Thyroid gland (tissue), 4 donors: ENCODE measurements around the gene GADD45GIP1. TPM values are rescaled to one million over a fixed set of nuclear protein-coding genes. Genes with fewer than 3 reads are reported as not detected.

ENCODE experiments used
- DNase-seq, 2 donors: peaks; one replicate each; pipeline ENCODE4 v3.0.0-alpha.2; 2019
- H3K27ac ChIP-seq, 3 donors: fragments of 200-600 bp; sonication (generic); 1 replicate in 2 of 3; 2 replicates in 1 of 3; pipeline ENCODE4 v1.5.1; 2016 to 2019; ENCODE audit warnings: mild to moderate bottlenecking in 1 of 3, moderate library complexity in 1 of 3
- H3K27me3 ChIP-seq: fragments of 200-600 bp; sonication (generic); one replicate; pipeline ENCODE4 v1.5.1; 2019
- H3K36me3 ChIP-seq, 2 donors: fragments of 200-600 bp; sonication (generic); one replicate each; pipeline ENCODE4 v1.5.1; 2016 to 2019
- H3K4me1 ChIP-seq, 2 donors: fragments of 200-600 bp; sonication (generic); one replicate each; pipeline ENCODE4 v1.5.1; 2017 to 2019
- H3K4me3 ChIP-seq, 3 donors: fragments of 200-600 bp; sonication (generic); replicated peaks in 1 of 3; 1 replicate in 2 of 3; 2 replicates in 1 of 3; pipeline ENCODE4 v1.5.1; 2016; ENCODE audit warnings: mild to moderate bottlenecking in 1 of 3
- H3K9me3 ChIP-seq: fragments of 200-600 bp; sonication (generic); one replicate; pipeline ENCODE4 v1.5.1; 2017
- POLR2A ChIP-seq, 2 donors: fragments of 450-650 bp; IDR thresholded peaks; one replicate each; pipeline ENCODE4 v1.6.1; 2017; ENCODE audit warnings: antibody characterized with exemption in 2 of 2, mild to moderate bottlenecking in 2 of 2, moderate library complexity in 1 of 2
- WGBS, 2 donors: methylation state at CpG; one replicate each; pipeline ENCODE4 v1.1.5; 2017; 5-methylcytosine and 5-hydroxymethylcytosine counted together
- intact Hi-C: fragments of 100-400 bp; cut with DNase I; formaldehyde crosslinking; loops from one replicate; pipeline ENCODE4 v1.15.1; 2023
- total RNA-seq, 4 donors: library from RNA; depleted of rRNA; stranded (reverse); fragments of >200 nt; gene quantifications; one replicate each; pipeline ENCODE4 v1.2.3, GENCODE V29; 2016
- TF ChIP-seq, protein P1 (sequence below), 6 experiments: fragments of 200-600 bp in 3 of 6; fragments of 450-650 bp in 3 of 6; sonication (generic) in 3 of 6; IDR thresholded peaks; one replicate each; pipeline ENCODE4 v1.5.1; 2016 to 2019; ENCODE audit warnings: antibody characterized with exemption in 6 of 6, mild to moderate bottlenecking in 2 of 6, inconsistent platforms in 1 of 6, moderate library complexity in 1 of 6

The GADD45GIP1 gene
- total RNA-seq, 4 donors from 2014 or later, result 31.8 to 68.3 (median 55.2) TPM

DNA sequence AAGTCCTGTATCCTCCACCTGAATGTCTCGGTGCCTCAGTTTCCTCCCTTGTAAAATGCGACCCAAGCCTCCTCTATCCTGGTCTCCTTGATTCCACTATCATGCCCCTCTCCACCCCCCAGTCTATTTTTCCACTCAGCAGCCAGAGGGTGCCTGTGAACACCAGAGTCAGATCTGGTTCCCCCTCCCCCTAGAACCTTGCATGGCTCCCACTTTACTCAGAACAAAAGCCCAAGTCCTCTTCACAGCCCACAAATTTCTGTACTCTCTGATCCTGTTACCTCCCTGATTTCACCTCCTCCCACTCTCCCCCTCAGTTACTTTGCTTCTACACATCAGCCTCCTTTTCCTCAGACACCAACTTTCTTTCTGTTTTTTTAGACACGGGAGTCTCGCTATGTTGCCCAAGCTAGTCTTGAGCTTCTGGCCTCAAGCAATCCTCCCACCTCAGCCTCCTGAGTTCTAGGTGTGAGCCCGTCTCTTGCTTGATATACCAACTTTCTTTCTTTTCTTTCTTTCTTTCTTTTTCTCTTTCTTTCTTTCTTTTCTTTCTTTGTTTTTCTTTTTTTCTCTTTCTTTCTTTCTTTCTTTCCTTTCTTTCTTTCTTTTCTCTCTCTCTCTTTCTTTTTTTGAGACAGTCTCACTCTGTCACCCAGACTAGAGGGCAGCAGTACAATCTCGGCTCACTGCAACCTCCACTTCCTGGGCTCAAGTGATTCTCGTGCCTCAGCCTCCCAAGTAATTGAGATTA is 13.2 kb upstream of the GADD45GIP1 start:
- Histone ChIP-seq H3K4me1 (peaks cover 7 to 8% of the 10 kb centered on the region in 2 donors), H3K9me3 (no peaks in the 10 kb centered on the region), H3K36me3 (no peaks in the 10 kb centered on the region), H3K27me3 (no peaks in the 10 kb centered on the region), H3K27ac (peak overlapping the region in 1 of 3 donors; percentile 18), H3K4me3 (no peak overlapping the region)
- no peak for DNase-seq
- TF ChIP-seq, protein P1, sequence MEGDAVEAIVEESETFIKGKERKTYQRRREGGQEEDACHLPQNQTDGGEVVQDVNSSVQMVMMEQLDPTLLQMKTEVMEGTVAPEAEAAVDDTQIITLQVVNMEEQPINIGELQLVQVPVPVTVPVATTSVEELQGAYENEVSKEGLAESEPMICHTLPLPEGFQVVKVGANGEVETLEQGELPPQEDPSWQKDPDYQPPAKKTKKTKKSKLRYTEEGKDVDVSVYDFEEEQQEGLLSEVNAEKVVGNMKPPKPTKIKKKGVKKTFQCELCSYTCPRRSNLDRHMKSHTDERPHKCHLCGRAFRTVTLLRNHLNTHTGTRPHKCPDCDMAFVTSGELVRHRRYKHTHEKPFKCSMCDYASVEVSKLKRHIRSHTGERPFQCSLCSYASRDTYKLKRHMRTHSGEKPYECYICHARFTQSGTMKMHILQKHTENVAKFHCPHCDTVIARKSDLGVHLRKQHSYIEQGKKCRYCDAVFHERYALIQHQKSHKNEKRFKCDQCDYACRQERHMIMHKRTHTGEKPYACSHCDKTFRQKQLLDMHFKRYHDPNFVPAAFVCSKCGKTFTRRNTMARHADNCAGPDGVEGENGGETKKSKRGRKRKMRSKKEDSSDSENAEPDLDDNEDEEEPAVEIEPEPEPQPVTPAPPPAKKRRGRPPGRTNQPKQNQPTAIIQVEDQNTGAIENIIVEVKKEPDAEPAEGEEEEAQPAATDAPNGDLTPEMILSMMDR (IDR thresholded peaks at IDR 0.05), result no peak
- no peak for TF ChIP-seq POLR2A (IDR thresholded peaks at IDR 0.05)
- intact Hi-C loops, result loop anchor here (10.0 kb wide), 2 partner anchors 265 to 295 kb away; no protein-coding TSS in a partner anchor
- WGBS, 2 donors, result 92% methylated on average over 7 of the region's 7 CpGs

- intact Hi-C loops, result no loop called here
- H3K27ac ChIP-seq, result peak within 1 kb of the TSS in 1 of 3 donors; percentile 18
- WGBS, 2 donors, result 53 to 62% methylated on average over 4 to 13 of the region's 14 CpGs
- H3K27me3 ChIP-seq, result no peaks in the 10 kb centered on the region
- no peaks in the 10 kb centered on the region for H3K9me3 ChIP-seq
- H3K4me3 ChIP-seq, result no peak within 1 kb of the TSS
- TF ChIP-seq, protein P1 (IDR thresholded peaks at IDR 0.05), result no peak
- TF ChIP-seq POLR2A (IDR thresholded peaks at IDR 0.05), result no peak
- DNase-seq, result peak; percentile 64 to 68
- no peaks in the 10 kb centered on the region for H3K36me3 ChIP-seq
- H3K4me1 ChIP-seq, result peaks cover 7 to 8% of the 10 kb centered on the region in 2 donors
Measured at GRCh38 chr19:12969292-12969988, 12.4 kb upstream of the GADD45GIP1 start, which contains the start of gene DAND5. DAND5 (plus strand) TSS chr19:12969576; CDS start chr19:12969661, 85 bp downstream.

DNA sequence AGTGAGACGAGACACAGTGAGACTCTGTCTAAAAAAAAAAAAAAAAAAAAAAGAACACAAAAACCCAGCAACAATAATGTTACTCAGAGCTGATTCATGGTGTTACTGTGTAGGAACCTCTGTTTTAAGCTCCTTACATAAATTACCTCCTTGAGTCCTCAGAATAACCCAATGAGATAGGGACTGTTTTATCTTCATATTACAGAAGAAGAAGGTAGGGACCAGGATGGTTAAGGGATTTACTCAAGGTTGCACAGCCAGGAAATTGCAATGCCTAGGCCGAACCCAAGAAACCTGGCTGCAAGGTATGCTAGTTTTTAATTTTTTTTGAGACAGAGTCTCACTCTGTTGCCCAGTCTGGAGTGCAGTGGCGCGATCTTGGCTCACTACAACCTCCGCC is 10.9 kb upstream of the GADD45GIP1 start:
- Histone ChIP-seq H3K27me3 (no peaks in the 10 kb centered on the region), H3K27ac (no peak overlapping the region), H3K36me3 (no peaks in the 10 kb centered on the region), H3K4me3 (no peak overlapping the region), H3K9me3 (no peaks in the 10 kb centered on the region), H3K4me1 (peaks cover 7 to 8% of the 10 kb centered on the region in 2 donors)
- intact Hi-C loops, result no loop called here
- 92 to 93% methylated on average over 5 of the region's 5 CpGs for WGBS, 2 donors
- no peak for DNase-seq
- TF ChIP-seq, protein P1 (IDR thresholded peaks at IDR 0.05), result no peak
- TF ChIP-seq POLR2A (IDR thresholded peaks at IDR 0.05), result no peak

DNA sequence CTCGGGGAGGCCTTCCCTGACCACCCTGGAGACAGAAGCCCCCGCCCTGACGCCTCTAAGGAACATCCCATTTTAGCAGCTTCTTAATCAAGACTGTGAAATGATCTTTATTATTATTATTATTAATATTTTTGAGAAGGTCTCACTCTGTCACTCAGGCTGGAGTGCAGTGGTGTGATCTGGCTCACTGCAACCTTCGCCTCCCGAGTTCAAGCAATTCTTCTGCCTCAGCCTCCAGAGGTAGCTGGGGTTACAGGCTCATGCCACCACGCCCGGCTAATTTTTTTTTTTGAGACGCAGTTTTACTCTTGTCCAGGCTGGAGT is 8.8 kb upstream of the GADD45GIP1 start:
- no peaks in the 10 kb centered on the region for H3K27me3 ChIP-seq
- H3K9me3 ChIP-seq, result no peaks in the 10 kb centered on the region
- H3K4me3 ChIP-seq, result peak overlapping the region in 1 of 3 donors; percentile 36
- H3K27ac ChIP-seq, result peak overlapping the region in 2 of 3 donors; percentile 51 to 69
- H3K36me3 ChIP-seq, result no peaks in the 10 kb centered on the region
- H3K4me1 ChIP-seq, result peaks cover 7 to 8% of the 10 kb centered on the region in 2 donors
- 53 to 54% methylated on average over 8 of the region's 8 CpGs for whole genome bisulfite sequencing, 2 donors
- TF ChIP-seq, protein P1 (IDR thresholded peaks at IDR 0.05), result no peak
- TF ChIP-seq POLR2A (IDR thresholded peaks at IDR 0.05), result no peak
- DNase-seq, result no peak
- intact Hi-C loops, result loop anchor here (2.0 kb wide), 1 partner anchor 79 kb away; the partner anchor contains the start of gene KLF1
